HG02678 (cell line): Measurements from ENCODE around the gene PAQR8.

ENCODE experiments used
- ATAC-seq: cut with Tn5 transposase; IDR thresholded peaks from one replicate; pipeline ENCODE4 v1.9.1; 2021; ENCODE audit warnings: mild to moderate bottlenecking, moderate library complexity; ENCODE audit not compliant: unreplicated experiment

The PAQR8 gene

DNA sequence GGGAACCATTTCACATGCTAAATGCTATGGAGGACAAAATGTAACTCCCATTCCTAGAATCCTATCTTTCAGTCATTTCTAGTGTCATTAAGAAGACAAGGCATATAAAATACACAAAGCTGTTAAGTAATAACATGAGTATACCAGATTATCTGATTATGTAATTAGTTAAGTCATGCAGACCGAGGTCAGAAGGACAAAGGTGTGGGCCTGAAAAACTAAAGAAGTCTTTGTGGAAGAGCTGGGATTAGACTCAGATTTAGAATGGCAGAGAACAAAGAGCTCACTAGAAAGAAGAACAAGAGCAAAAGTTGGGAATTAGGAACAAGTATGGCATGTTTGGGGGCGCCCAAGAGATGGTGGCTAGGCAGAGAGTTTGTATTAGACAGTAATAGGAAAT lies 95.1 kb downstream of the PAQR8 start:
- ATAC-seq, result no peak
